Activated CD4-positive, alpha-beta T cell treated with anti-CD3 and anti-CD28 coated beads, Interleukin-2, amount 50 U/mL, for 1 hour (primary cell): ENCODE measurements around the gene ATP10A.
"Not testable (repeated sequence)": the region's sequence is repeated elsewhere in the genome, so short reads cannot be mapped to it uniquely, and the experiment has no call there.

Experiments
- DNase-seq: peaks from one replicate; pipeline ENCODE4 v3.0.0-alpha.2; 2020

The ATP10A gene

DNA sequence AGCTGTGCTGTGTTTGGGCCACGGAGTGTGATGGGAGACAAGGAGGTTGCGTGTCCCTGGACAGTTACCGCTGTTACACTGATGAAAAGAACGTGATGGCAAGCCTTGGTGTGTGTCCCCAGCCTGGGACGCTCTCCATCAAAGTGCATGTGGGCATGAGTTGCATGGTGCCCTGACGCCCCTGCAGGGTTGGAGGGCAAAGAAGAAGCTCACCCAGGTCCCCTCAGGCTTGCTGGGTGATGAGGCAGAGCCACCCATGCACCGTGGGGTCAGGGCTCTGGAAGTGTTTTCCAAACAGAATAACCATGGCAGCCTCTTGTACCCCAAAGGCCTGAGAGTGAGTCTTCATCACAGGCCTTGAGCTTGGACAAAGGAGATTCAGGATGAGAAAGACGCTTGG lies 189.2 kb downstream of the ATP10A start:
- no peak for DNase-seq

GRCh38 chr15:25673351-25673750 lies 189.8 kb downstream of the ATP10A start:
- no peak for DNase-seq

- DNase-seq, result no peak
These were observed 192.0 kb downstream of the ATP10A start for GRCh38 chr15:25671132-25671531.

DNA sequence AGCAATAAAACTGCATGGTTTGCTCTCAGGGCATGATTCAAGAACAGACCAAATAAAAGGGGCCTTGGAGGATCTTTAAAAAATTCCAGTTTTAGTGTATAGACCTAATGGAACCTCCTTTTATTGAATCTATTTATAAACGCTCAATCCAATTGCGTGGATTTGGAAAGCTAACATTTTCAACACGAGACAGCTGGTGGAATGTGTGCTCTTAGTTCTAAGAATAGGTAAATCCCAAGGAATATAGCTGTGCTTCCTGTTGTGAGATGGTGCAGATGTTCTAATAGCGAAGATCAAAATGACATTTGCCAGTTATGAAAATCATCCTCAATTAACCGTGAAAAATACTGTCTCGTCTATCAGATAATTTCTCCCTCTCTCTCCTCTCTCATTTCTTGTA lies 192.5 kb downstream of the ATP10A start:
- DNase-seq, result no peak

DNA sequence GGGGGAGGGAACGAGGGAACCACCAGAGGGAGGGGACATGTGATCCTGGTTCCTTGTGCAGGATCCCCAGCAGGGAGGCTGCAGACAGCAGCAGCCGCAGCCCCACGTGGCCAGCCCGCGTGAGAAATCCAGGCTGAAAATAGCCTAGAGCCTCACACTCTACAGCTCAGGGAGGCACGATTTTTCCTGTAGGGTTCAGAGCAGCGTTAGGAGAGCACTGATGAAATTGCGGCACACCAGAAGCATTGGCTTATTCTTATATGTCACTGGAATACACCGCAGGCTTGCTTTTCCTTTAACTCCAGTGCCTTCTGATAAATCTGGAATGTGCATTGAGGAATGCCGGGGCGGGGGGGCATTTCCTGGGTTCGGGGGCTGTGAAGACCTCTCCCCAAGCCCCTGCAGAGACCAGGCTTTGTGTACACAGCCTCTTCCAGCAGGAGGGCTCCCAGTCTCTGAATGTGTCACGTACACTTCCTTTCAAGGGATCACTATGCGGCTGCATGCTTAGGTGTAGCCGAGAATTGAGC lies 193.0 kb downstream of the ATP10A start:
- no peak for DNase-seq

DNA sequence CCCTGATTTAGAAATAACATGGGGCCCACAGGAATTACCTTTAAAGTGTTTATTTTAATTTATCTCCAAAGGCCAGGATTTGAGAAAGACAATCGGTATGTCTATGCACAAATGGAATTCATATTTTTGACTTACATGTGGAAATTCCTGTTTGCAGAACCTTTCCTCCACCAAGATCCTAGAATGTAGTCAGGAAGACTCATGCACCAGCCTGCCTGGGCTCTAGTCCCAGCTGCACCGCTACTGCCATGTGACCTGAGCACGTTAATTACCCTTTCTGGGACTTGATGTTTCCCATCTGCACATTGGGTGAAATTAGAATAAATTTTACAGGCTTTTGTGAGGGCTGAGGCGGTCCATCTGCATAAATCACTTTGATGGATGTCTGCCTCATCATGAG lies 194.2 kb downstream of the ATP10A start:
- no peak for DNase-seq

DNA sequence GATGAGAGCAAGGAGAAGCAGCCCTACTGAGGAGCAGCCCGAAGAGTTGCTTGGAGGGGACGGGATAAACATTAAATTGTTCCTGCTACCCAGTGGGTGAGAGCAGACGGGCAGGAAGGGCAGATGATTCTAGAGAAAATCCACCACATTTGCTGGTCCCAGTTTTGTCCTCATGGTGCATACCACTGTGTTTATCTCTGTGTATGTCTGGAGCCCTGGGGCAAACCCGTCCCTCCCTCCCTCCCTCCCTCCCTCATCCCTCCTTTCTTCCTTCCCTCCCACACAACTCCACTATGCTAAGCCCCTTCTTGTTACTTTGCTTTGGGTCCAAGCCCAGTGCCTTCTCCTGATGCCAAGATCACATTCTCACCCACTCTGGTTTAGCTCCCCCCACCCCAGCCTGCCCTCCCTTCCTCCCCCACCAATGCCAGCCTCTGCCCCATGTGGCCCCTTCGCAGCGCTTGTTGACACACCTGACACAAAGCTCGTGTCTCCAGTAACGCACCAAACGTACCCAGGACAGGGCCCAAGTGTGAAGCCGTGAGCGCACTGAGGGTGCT lies 194.8 kb downstream of the ATP10A start:
- no peak for DNase-seq

- no peak for DNase-seq
These were observed 195.3 kb downstream of the ATP10A start for GRCh38 chr15:25667829-25668228.

- DNase-seq, result no peak
These were observed 197.2 kb downstream of the ATP10A start for GRCh38 chr15:25665913-25666312.

- DNase-seq, result no peak
These were observed 198.4 kb downstream of the ATP10A start for GRCh38 chr15:25664761-25665160.

GRCh38 chr15:25663515-25663914 lies 199.6 kb downstream of the ATP10A start:
- DNase-seq, result no peak

DNA sequence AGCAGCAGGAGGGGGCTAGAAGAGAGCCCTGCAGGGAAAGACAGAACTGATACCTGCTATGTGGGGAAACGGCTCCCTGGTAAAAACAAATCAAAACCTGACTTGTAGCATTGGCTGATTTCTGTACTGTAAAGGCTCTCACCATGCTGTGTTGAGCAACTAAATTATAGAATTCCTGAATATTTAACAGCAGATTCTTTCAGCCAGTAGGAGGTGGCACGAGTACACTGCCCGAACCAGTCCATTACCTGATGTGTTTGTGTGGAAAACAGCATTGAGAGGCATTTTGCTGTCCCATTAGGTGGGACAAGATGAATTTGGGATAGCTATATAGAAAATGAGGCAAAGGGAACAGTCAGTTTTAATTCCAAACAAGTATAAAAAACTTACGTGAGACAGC lies 201.2 kb downstream of the ATP10A start:
- no peak for DNase-seq

DNA sequence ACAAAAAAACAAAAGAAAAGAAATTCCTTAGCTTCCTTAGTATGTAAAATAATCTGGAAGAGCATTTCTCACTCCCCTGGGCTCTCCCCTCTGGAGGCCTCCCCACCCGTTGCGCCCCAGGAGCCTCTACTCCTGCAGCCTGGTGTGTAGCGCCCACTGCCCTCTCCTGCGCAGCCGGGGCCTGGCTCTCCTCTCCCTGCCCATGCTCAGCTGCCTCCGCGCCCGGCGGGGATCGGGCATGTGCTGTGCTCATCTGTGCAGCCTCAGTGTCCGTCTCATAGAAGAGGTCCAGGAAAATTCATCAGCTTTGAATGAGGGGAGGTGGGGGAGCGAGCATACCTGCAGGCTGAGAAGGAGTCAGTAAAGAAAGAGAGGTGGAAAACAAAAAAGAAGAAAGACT lies 203.9 kb downstream of the ATP10A start:
- no peak for DNase-seq

GRCh38 chr15:25658560-25658959 lies 204.6 kb downstream of the ATP10A start:
- no peak for DNase-seq

DNA sequence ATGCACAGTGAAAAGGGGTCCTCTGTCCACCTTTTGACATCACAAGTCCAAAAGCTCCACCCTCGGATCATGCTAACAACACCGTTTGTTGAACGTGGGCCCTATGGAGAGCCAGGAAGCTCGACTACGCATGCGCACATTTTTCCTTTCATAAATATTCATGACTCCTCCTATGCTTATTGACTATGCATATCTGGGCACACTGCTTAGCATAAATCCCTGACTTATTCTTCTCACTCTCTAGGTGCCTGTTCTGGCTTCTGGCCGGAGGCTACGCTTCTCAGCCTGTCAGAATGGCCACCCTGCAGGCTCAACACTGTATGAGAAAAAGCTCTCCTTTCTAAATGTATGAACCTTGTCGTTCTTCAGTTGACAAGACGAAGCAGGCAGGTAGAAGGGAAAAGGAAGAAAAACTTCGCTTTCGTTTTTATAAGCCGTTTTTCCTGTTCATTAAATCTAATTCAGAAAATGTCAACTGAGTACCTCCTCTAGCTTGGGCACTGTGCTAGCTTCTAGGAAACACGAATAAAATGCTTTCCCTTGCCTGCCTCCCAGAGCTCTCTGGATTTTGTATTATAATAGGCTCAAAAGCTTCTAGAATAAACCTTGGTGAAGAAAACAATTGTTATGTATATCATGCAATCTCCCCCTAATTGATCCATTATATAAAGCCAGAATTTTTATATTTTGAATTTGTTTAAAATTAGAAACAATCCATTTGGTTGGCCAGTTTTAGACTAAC lies 207.7 kb downstream of the ATP10A start:
- DNase-seq, result no peak

GRCh38 chr15:25653371-25653770 lies 209.8 kb downstream of the ATP10A start:
- DNase-seq, result no peak

DNA sequence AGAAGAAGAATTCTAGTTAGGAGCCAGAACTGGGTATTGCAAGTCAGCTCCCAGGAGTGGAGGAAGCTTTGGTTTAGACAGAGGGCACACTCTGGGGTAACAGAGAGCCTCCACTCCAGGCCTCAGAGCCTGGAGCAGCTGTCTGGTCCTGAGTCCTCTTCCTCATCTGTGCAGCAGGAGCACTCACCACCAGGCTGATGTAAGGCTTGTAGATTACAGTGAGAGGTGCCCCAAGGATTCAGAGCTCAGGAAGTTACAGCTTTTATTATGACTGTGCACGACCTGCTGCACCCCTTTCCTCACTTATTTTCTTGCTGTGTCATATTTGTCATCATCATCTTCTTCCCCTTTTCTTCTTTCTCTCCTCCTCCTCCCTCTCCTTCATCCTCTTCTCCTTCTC lies 210.4 kb downstream of the ATP10A start:
- DNase-seq, result no peak

- DNase-seq, result no peak
These were observed 213.7 kb downstream of the ATP10A start for GRCh38 chr15:25649390-25649789.

GRCh38 chr15:25643120-25643519 lies 220.0 kb downstream of the ATP10A start:
- DNase-seq, result no peak

DNA sequence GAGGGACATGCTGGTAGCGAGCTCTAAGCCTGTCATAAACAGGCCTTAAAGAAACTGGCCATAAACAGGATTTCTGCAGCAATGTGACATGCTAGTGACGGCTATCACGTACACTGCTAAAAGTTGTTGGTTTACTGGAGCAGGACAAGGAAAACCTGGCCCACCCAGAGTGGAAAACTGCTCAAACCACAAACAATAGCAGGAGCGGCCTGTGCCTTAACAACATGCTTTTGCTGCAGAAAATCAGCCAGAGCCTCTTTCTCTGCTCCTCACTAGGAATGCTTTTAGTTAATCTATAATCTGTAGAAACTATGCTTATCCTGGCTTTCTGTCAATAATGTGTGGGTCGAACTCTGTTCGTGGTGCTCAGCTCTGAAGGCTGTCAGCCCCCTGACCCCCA lies 221.4 kb downstream of the ATP10A start:
- DNase-seq, result no peak

DNA sequence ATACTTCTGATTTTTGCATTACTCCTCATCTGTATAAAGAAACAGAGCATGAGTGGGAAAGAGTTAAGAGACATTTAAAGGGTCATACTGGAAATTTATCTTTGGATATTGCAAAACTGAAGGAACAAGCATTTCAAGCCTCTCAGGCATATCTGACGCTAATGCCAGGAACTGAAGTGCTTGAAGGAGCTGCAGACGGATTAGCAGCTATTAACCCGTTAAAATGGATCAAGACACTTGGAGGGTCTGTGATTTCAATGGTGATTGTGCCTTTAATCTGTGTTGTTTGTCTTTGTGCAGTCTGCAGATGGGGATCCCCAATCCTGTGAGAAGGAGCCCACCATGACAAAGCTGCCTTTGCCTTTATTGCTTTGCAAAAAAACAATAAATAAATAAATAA lies 221.8 kb downstream of the ATP10A start:
- DNase-seq, result no peak

DNA sequence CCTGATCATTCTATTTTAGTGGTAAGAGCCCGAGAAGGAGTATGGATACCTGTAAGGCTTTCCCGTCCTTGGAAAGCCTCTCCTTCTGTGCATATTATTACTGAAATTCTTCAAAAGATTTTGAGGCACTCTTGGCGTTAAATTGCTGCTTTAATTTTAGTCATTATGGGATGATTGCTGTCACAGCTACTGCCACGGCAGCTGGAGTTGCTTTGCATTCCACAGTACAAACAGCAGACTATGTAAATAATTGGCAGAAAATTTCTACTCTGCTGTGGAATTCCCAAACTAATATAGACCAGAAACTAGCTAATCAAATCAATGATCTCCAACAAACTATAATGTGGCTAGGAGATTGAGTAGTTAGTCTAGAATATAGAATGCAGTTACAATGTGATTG lies 222.2 kb downstream of the ATP10A start:
- DNase-seq, result not testable (repeated sequence)

- DNase-seq, result no peak
These were observed 222.7 kb downstream of the ATP10A start for GRCh38 chr15:25640381-25640780.

- not testable (repeated sequence) for DNase-seq
These were observed 226.6 kb downstream of the ATP10A start for GRCh38 chr15:25636486-25636885.

- DNase-seq, result no peak
These were observed 227.9 kb downstream of the ATP10A start for GRCh38 chr15:25635191-25635590.
